ENCODE results near the gene MYOCD.

- TF ChIP-seq CTCF (conservative IDR thresholded peaks at IDR 0.05 in 1 of 2, IDR thresholded peaks at IDR 0.05 in 1 of 2; ENCODE audit: extremely low read depth in 1 of 2, insufficient read depth in 1 of 2, low read depth in 1 of 2, low read length in 2 of 2) (no peak), EZH2 (IDR thresholded peaks at IDR 0.05; ENCODE audit: borderline replicate concordance, low read length) (no peak)
These were observed 17.6 kb downstream of the MYOCD start for GRCh38 chr17:12683299-12683698.

All from mammary epithelial cell (primary cell).